ENCODE measurements around the gene SLC35E3. TPM values are rescaled to one million over a fixed set of nuclear protein-coding genes. Genes with fewer than 3 reads are reported as not detected.

SLC35E3 gene
- total and polyA plus RNA-seq, 2 of the 13 experiments (the other 11 are each of a cell fraction or from before 2014, with no cell fraction given), result 13.0 to 22.1 TPM

DNA sequence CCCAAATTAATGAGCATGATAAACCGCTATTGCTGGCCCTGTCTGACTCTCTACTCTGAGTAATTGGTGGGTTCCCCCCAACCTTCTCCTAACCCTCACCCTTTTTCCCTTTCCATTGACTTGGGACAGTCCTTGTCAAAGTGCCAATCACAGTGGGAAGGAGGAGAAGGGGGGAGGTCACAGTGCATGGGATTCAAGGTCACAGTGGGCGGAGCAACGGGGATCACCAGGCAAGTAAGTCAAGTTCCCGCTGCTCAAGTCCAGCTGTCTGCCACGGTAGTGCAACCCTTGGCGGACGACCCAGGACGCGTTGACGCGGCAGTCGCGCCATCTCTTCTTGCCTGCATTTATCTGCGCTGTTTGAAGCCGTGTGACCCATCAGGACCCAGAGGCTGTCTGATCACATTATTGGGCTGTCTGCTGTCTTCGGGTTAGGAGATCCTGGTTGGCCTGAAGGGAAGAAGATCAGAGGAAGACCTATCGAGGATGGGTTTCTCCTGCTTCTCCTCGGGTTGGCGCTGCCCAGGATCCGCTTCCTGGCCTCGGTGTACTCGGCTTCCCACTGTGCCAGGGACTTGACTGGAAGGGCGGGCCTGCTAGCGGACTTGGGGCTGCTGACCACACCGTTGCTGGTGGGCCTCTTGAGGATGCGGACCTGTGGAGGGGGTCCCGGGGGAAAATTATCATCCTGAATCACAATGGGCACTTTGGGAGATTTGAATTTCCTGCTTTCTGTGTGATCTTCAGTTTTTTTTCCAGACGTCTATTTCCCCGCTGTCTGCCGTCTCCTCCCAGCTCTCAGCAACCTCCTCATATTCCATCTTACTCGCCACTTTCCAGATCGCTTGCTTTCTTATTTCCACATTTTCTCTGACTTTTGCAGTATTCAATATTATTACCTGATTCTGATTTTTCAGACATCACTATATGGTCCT is 58.9 kb downstream of the SLC35E3 start (continued):
- TF ChIP-seq, protein P1, sequence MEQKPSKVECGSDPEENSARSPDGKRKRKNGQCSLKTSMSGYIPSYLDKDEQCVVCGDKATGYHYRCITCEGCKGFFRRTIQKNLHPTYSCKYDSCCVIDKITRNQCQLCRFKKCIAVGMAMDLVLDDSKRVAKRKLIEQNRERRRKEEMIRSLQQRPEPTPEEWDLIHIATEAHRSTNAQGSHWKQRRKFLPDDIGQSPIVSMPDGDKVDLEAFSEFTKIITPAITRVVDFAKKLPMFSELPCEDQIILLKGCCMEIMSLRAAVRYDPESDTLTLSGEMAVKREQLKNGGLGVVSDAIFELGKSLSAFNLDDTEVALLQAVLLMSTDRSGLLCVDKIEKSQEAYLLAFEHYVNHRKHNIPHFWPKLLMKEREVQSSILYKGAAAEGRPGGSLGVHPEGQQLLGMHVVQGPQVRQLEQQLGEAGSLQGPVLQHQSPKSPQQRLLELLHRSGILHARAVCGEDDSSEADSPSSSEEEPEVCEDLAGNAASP (CRISPR knock-in tag; IDR thresholded peaks at IDR 0.05; ENCODE audit: borderline replicate concordance), result peak; percentile 73; the same call in 1 of the 2 replicates
- TF ChIP-seq, protein P2, sequence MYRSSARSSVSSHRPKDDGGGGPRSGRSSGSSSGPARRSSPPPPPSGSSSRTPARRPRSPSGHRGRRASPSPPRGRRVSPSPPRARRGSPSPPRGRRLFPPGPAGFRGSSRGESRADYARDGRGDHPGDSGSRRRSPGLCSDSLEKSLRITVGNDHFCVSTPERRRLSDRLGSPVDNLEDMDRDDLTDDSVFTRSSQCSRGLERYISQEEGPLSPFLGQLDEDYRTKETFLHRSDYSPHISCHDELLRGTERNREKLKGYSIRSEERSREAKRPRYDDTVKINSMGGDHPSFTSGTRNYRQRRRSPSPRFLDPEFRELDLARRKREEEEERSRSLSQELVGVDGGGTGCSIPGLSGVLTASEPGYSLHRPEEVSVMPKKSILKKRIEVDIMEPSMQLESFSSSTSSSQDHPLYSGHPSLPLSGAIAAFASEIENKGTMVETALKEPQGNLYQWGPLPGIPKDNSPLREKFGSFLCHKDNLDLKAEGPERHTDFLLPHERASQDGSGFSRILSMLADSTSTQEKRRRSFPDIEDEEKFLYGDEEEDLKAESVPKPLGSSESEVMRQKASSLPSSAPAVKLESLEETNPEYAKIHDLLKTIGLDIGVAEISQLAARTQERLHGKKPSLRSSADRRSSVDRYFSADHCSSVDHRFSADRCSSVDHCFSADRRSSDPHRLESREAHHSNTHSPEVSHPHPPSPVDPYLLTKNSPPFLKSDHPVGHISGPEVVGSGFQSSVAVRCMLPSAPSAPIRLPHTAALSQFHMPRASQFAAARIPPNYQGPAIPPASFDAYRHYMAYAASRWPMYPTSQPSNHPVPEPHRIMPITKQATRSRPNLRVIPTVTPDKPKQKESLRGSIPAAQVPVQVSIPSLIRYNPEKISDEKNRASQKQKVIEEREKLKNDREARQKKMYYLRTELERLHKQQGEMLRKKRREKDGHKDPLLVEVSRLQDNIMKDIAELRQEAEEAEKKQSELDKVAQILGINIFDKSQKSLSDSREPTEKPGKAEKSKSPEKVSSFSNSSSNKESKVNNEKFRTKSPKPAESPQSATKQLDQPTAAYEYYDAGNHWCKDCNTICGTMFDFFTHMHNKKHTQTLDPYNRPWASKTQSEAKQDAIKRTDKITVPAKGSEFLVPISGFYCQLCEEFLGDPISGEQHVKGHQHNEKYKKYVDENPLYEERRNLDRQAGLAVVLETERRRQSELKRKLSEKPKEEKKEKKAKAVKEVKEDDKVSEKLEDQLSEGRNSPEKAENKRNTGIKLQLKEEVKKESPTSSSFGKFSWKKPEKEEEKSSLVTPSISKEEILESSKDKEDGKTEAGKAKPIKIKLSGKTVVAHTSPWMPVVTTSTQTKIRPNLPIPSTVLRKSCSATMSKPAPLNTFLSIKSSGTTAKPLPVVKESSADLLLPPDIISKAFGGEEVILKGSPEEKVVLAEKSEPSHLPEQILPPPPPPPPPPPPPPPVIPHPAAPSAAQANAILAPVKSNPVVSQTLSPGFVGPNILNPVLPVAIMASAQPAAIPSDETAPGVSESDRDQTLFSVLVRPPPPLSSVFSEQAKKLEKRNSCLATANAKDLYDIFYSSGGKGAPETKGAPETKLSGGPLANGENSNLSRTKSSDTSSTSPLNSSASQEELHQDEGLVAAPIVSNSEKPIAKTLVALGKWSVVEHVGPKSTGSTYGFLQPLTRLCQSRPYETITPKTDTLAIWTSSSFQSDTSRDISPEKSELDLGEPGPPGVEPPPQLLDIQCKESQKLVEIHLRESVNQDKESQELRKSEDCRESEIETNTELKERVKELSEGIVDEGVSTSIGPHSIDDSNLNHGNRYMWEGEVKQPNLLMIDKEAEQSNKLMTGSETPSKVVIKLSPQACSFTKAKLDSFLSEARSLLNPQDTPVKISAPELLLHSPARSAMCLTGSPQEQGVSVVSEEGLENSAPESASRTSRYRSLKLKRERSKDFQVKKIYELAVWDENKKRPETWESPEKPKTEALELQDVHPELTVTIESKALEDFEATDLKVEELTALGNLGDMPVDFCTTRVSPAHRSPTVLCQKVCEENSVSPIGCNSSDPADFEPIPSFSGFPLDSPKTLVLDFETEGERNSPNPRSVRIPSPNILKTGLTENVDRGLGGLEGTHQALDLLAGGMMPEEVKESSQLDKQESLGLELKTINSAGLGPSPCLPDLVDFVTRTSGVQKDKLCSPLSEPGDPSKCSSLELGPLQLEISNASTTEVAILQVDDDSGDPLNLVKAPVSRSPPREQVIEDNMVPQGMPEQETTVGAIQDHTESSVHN (CRISPR knock-in tag; IDR thresholded peaks at IDR 0.05), result peak; percentile 85; the same call in 1 of the 2 replicates
- TF ChIP-seq SP2 (CRISPR knock-in tag; IDR thresholded peaks at IDR 0.05) (no peak), ATF7 (IDR thresholded peaks at IDR 0.05) (no peak), ATF7 (CRISPR knock-in tag; IDR thresholded peaks at IDR 0.05) (peak; percentile 61; the same call in 1 of the 2 replicates), SAFB2 (CRISPR knock-in tag; IDR thresholded peaks at IDR 0.05; ENCODE audit: borderline replicate concordance, low read depth) (peak; percentile 51; the same call in 1 of the 2 replicates), CCAR2 (optimal IDR thresholded peaks at IDR 0.05; ENCODE audit: low read depth, low read length) (no peak), SNAPC2 (CRISPR knock-in tag; IDR thresholded peaks at IDR 0.05) (no peak), ZNF496 (CRISPR knock-in tag; IDR thresholded peaks at IDR 0.05; ENCODE audit: insufficient replicate concordance) (no peak), ZNF567 (CRISPR knock-in tag; IDR thresholded peaks at IDR 0.05; ENCODE audit: borderline replicate concordance) (0 out of 2 replicates have a peak, but pooled peaks have one; percentile 53), ZNF251 (CRISPR knock-in tag; IDR thresholded peaks at IDR 0.05) (no peak; the same call in 1 of the 2 replicates), ZNF20 (CRISPR knock-in tag; IDR thresholded peaks at IDR 0.05) (no peak)
- TF ChIP-seq, protein P3, sequence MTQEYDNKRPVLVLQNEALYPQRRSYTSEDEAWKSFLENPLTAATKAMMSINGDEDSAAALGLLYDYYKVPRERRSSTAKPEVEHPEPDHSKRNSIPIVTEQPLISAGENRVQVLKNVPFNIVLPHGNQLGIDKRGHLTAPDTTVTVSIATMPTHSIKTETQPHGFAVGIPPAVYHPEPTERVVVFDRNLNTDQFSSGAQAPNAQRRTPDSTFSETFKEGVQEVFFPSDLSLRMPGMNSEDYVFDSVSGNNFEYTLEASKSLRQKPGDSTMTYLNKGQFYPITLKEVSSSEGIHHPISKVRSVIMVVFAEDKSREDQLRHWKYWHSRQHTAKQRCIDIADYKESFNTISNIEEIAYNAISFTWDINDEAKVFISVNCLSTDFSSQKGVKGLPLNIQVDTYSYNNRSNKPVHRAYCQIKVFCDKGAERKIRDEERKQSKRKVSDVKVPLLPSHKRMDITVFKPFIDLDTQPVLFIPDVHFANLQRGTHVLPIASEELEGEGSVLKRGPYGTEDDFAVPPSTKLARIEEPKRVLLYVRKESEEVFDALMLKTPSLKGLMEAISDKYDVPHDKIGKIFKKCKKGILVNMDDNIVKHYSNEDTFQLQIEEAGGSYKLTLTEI (CRISPR knock-in tag; conservative IDR thresholded peaks at IDR 0.05), result no peak

Measured in HepG2 (cell line).